OCI-LY1 (cell line): ENCODE data around the gene ZP1.

Experiments used
- EZH2 ChIP-seq: fragments of 200-600 bp; sonication (generic), shearing (Covaris generic); IDR thresholded peaks from 2 replicates; pipeline ENCODE4 v1.8.0; 2017; ENCODE audit warnings: borderline replicate concordance, mixed run types, mild to moderate bottlenecking, antibody characterized with exemption, low read length, moderate library complexity, mixed read lengths
- TF ChIP-seq, protein P1 (sequence below): fragments of 200-600 bp; sonication (generic), shearing (Covaris generic); IDR thresholded peaks from 2 replicates; pipeline ENCODE4 v1.5.1; 2017; ENCODE audit warnings: mild to moderate bottlenecking, antibody characterized with exemption, low read length, moderate library complexity, mixed read lengths

- TF ChIP-seq, protein P1, sequence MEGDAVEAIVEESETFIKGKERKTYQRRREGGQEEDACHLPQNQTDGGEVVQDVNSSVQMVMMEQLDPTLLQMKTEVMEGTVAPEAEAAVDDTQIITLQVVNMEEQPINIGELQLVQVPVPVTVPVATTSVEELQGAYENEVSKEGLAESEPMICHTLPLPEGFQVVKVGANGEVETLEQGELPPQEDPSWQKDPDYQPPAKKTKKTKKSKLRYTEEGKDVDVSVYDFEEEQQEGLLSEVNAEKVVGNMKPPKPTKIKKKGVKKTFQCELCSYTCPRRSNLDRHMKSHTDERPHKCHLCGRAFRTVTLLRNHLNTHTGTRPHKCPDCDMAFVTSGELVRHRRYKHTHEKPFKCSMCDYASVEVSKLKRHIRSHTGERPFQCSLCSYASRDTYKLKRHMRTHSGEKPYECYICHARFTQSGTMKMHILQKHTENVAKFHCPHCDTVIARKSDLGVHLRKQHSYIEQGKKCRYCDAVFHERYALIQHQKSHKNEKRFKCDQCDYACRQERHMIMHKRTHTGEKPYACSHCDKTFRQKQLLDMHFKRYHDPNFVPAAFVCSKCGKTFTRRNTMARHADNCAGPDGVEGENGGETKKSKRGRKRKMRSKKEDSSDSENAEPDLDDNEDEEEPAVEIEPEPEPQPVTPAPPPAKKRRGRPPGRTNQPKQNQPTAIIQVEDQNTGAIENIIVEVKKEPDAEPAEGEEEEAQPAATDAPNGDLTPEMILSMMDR = no peak
- TF ChIP-seq EZH2 = no peak
These were observed 35.8 kb upstream of the ZP1 start for GRCh38 chr11:60831501-60832079.
